H1 (cell line): ENCODE data around the gene GPSM1. TPM values are rescaled to one million over a fixed set of nuclear protein-coding genes. Genes with fewer than 3 reads are reported as not detected.

Source experiments
- CTCF ChIA-PET: fragments of 300-600 bp; sonication (Branson Sonifier 250); formaldehyde crosslinking; loops from one replicate; lab custom pipeline; 2021; ENCODE audit not compliant: partially characterized antibody; lab: Charles Lee
- POLR2A ChIA-PET: fragments of 300-600 bp; sonication (Branson Sonifier 250); formaldehyde crosslinking; loops from one replicate; lab custom pipeline; 2021; ENCODE audit warnings: inconsistent platforms; ENCODE audit not compliant: partially characterized antibody; lab: Charles Lee
- DNase-seq, 2 experiments: peaks; one replicate each; pipeline versions ENCODE4 v3.0.0 to v3.0.0-alpha.2; 2010 to 2022; ENCODE audit warnings: low spot score in 2 of 2, low read depth in 1 of 2, mixed read lengths in 1 of 2
- FAIRE-seq: peaks from 2 replicates; lab custom pipeline; 2011; peaks lifted over from hg19 to GRCh38; lab: Jason Lieb, UNC
- H2AFZ ChIP-seq: 2 replicates; pipeline ENCODE4 v1.8.1; 2012; ENCODE audit warnings: low read length, inconsistent platforms
- H2AK5ac ChIP-seq: 2 replicates; pipeline ENCODE4 v1.6.1; 2013; ENCODE audit warnings: low read depth, low read length
- H2BK120ac ChIP-seq: replicated peaks from 2 replicates; pipeline ENCODE3; 2013; ENCODE audit warnings: low read depth, low read length, inconsistent platforms
- H2BK12ac ChIP-seq: 2 replicates; pipeline ENCODE4 v1.6.1; 2013; ENCODE audit warnings: low read depth, low read length
- H2BK15ac ChIP-seq: 2 replicates; pipeline ENCODE4 v1.6.1; 2013; ENCODE audit warnings: low read length
- H2BK20ac ChIP-seq: 2 replicates; pipeline ENCODE4 v1.6.1; 2013; ENCODE audit warnings: low read length
- H2BK5ac ChIP-seq: 2 replicates; pipeline ENCODE4 v1.6.1; 2013; ENCODE audit warnings: low read depth, low read length
- H3K14ac ChIP-seq: 2 replicates; pipeline ENCODE4 v1.6.1; 2013; ENCODE audit warnings: inconsistent platforms; ENCODE audit not compliant: insufficient read length
- H3K18ac ChIP-seq: 2 replicates; pipeline ENCODE4 v1.6.1; 2013; ENCODE audit warnings: low read length; ENCODE audit errors: extremely low read depth
- H3K23ac ChIP-seq: 2 replicates; pipeline ENCODE4 v1.6.1; 2013; ENCODE audit warnings: inconsistent platforms; ENCODE audit not compliant: insufficient read length
- H3K23me2 ChIP-seq: 2 replicates; pipeline ENCODE4 v1.6.1; 2013; ENCODE audit warnings: low read depth, low read length
- H3K27ac ChIP-seq: 2 replicates; pipeline ENCODE4 v1.6.1; 2011; ENCODE audit warnings: low read depth, low read length, inconsistent platforms
- H3K27me3 ChIP-seq, 4 experiments: replicated peaks in 1 of 4; 1 replicate in 1 of 4; 2 replicates in 3 of 4; pipeline versions ENCODE4 v1.6.1 to v1.8.1; 2011 to 2013; ENCODE audit warnings: low read length in 3 of 4, mild to moderate bottlenecking in 3 of 4, inconsistent platforms in 2 of 4, mixed read lengths in 2 of 4, moderate library complexity in 1 of 4; ENCODE audit not compliant: control insufficient read depth in 3 of 4, insufficient read depth in 3 of 4; ENCODE audit errors: extremely low read depth in 1 of 4
- H3K36me3 ChIP-seq, 4 experiments: 2 replicates each; pipeline versions ENCODE4 v1.6.1 to v1.8.1; 2011 to 2013; ENCODE audit warnings: mild to moderate bottlenecking in 4 of 4, low read length in 3 of 4, moderate library complexity in 2 of 4, control low read depth in 1 of 4, inconsistent platforms in 1 of 4; ENCODE audit not compliant: insufficient read depth in 4 of 4, control insufficient read depth in 2 of 4
- H3K4ac ChIP-seq: replicated peaks from 2 replicates; pipeline ENCODE3; 2013; ENCODE audit warnings: low read length, low read depth, mixed read lengths, inconsistent platforms; ENCODE audit not compliant: insufficient read length
- H3K4me1 ChIP-seq, 4 experiments: replicated peaks in 1 of 4; 1 replicate in 1 of 4; 2 replicates in 3 of 4; pipeline versions ENCODE4 v1.6.1 to v1.8.1; 2011 to 2013; ENCODE audit warnings: low read length in 3 of 4, inconsistent platforms in 2 of 4, mixed read lengths in 1 of 4; ENCODE audit not compliant: insufficient read depth in 4 of 4, control insufficient read depth in 3 of 4
- H3K4me2 ChIP-seq, 2 experiments: 2 replicates each; pipeline versions ENCODE4 v1.6.1 to v1.8.1; 2011 to 2013; ENCODE audit warnings: low read depth in 2 of 2, low read length in 2 of 2, control low read depth in 1 of 2, inconsistent platforms in 1 of 2, mild to moderate bottlenecking in 1 of 2; ENCODE audit not compliant: insufficient read depth in 1 of 2
- H3K4me3 ChIP-seq, 4 experiments: fragments of 200-600, 300-600 bp in 1 of 4; sonication (generic), shearing (Covaris generic), sonication (Bioruptor Twin) in 1 of 4; 2 replicates each; pipeline versions ENCODE4 v1.5.1 to v1.8.1; 2011 to 2016; ENCODE audit warnings: low read length in 4 of 4, low read depth in 3 of 4, control low read depth in 2 of 4, inconsistent platforms in 2 of 4, mild to moderate bottlenecking in 2 of 4, mixed read lengths in 1 of 4, moderate library complexity in 1 of 4; ENCODE audit not compliant: insufficient read depth in 2 of 4; ENCODE audit errors: extremely low read depth in 1 of 4
- H3K56ac ChIP-seq: replicated peaks from 2 replicates; pipeline ENCODE3; 2013; ENCODE audit warnings: low read depth, mild to moderate bottlenecking, mixed read lengths, low read length, inconsistent platforms; ENCODE audit not compliant: insufficient read length
- H3K79me1 ChIP-seq: 2 replicates; pipeline ENCODE4 v1.6.1; 2013; ENCODE audit warnings: low read depth, low read length, control low read depth
- H3K79me2 ChIP-seq, 2 experiments: 2 replicates each; pipeline versions ENCODE4 v1.6.1 to v1.8.1; 2012 to 2013; ENCODE audit warnings: low read length in 2 of 2, mild to moderate bottlenecking in 2 of 2, inconsistent platforms in 1 of 2; ENCODE audit not compliant: insufficient read depth in 2 of 2, control insufficient read depth in 1 of 2
- H3K9ac ChIP-seq, 4 experiments: replicated peaks in 1 of 4; 1 replicate in 1 of 4; 2 replicates in 3 of 4; pipeline versions ENCODE4 v1.6.1 to v1.8.1; 2011 to 2013; ENCODE audit warnings: low read depth in 3 of 4, low read length in 3 of 4, control low read depth in 2 of 4, mild to moderate bottlenecking in 2 of 4, moderate library complexity in 2 of 4, inconsistent platforms in 1 of 4; ENCODE audit errors: extremely low read depth in 1 of 4
- H3K9me3 ChIP-seq, 2 experiments: 2 replicates each; pipeline versions ENCODE4 v1.6.1 to v1.8.1; 2012 to 2013; ENCODE audit warnings: mild to moderate bottlenecking in 2 of 2, moderate library complexity in 2 of 2, control low read depth in 1 of 2, inconsistent platforms in 1 of 2, low read depth in 1 of 2, low read length in 1 of 2, mixed read lengths in 1 of 2; ENCODE audit not compliant: insufficient read depth in 2 of 2
- H4K20me1 ChIP-seq, 2 experiments: replicated peaks in 1 of 2; 2 replicates each; pipeline versions ENCODE3 to v1.8.1; 2011 to 2013; ENCODE audit warnings: inconsistent platforms in 2 of 2, low read length in 2 of 2, mild to moderate bottlenecking in 1 of 2; ENCODE audit not compliant: insufficient read depth in 2 of 2, control insufficient read depth in 1 of 2
- H4K5ac ChIP-seq: 2 replicates; pipeline ENCODE4 v1.6.1; 2013; ENCODE audit warnings: low read length, low read depth, mixed read lengths, inconsistent platforms; ENCODE audit not compliant: insufficient read length
- H4K8ac ChIP-seq: 2 replicates; pipeline ENCODE4 v1.8.0; 2013; ENCODE audit warnings: mild to moderate bottlenecking, moderate library complexity, low read length, inconsistent platforms; ENCODE audit not compliant: insufficient read depth; ENCODE audit errors: extremely low read depth
- H4K91ac ChIP-seq: replicated peaks from 2 replicates; pipeline ENCODE3; 2013; ENCODE audit warnings: low read length, mixed read lengths, inconsistent platforms; ENCODE audit not compliant: insufficient read length
- BCL11A ChIP-seq, 2 experiments: IDR thresholded peaks; one replicate each; pipeline ENCODE4 v1.6.1; 2011; ENCODE audit warnings: low read depth in 2 of 2, low read length in 2 of 2, mild to moderate bottlenecking in 2 of 2
- CBX5 ChIP-seq: fragments of 300-800, 300-1000 bp; sonication (generic); IDR thresholded peaks from 2 replicates; pipeline ENCODE4 v1.7.1; 2016; ENCODE audit warnings: antibody characterized with exemption, low read length, low read depth
- CEBPB ChIP-seq: IDR thresholded peaks from 2 replicates; pipeline ENCODE4 v1.6.1; 2012; ENCODE audit warnings: low read depth, low read length
- CHD2 ChIP-seq: IDR thresholded peaks from 2 replicates; pipeline ENCODE4 v1.6.1; 2012; ENCODE audit warnings: low read length, improper control_type of control experiment
- CREB1 ChIP-seq: IDR thresholded peaks from 2 replicates; pipeline ENCODE4 v1.6.1; 2012; ENCODE audit warnings: inconsistent platforms
- E2F6 ChIP-seq: IDR thresholded peaks from 2 replicates; pipeline ENCODE4 v1.6.1; 2012; ENCODE audit warnings: inconsistent platforms
- GABPA ChIP-seq: IDR thresholded peaks from 2 replicates; pipeline ENCODE4 v1.6.1; 2011; ENCODE audit warnings: mild to moderate bottlenecking, low read length, moderate library complexity, borderline replicate concordance; ENCODE audit not compliant: insufficient read depth
- MAX ChIP-seq: IDR thresholded peaks from 2 replicates; pipeline ENCODE4 v1.6.1; 2012; ENCODE audit warnings: inconsistent platforms
- NANOG ChIP-seq: IDR thresholded peaks from 2 replicates; pipeline ENCODE4 v1.6.1; 2011; ENCODE audit warnings: low read length, low read depth, mild to moderate bottlenecking, inconsistent platforms; ENCODE audit not compliant: insufficient read depth, poor library complexity, severe bottlenecking
- NRF1 ChIP-seq: IDR thresholded peaks from 2 replicates; pipeline ENCODE4 v1.6.1; 2011; ENCODE audit warnings: mild to moderate bottlenecking, low read depth, low read length, improper control_type of control experiment
- RBBP5 ChIP-seq: IDR thresholded peaks from 2 replicates; pipeline ENCODE4 v1.7.1; 2012; ENCODE audit warnings: low read depth, mild to moderate bottlenecking, inconsistent platforms, low read length, moderate library complexity, borderline replicate concordance
- RXRA ChIP-seq: IDR thresholded peaks from 2 replicates; pipeline ENCODE4 v1.6.1; 2011; ENCODE audit warnings: low read depth, mild to moderate bottlenecking, low read length, moderate library complexity; ENCODE audit not compliant: insufficient read depth
- SAP30 ChIP-seq: fragments of 300-600 bp; sonication (generic); IDR thresholded peaks from 2 replicates; pipeline ENCODE4 v1.7.1; 2012; ENCODE audit warnings: low read length, moderate library complexity, mild to moderate bottlenecking, inconsistent platforms; ENCODE audit not compliant: insufficient read depth, insufficient replicate concordance
- WGBS, 2 experiments: shearing (Covaris generic) in 1 of 2; methylation state at CpG; one replicate each; pipeline versions ENCODE4 v1.1.6 to v1.1.7; 2013 to 2015; ENCODE audit warnings: low lambda C conversion rate in 2 of 2, mixed read lengths in 2 of 2, inconsistent platforms in 1 of 2, low coverage in 1 of 2, missing lambda C conversion rate in 1 of 2; ENCODE audit not compliant: insufficient replicate concordance in 2 of 2, insufficient coverage in 1 of 2, insufficient read length in 1 of 2; ENCODE audit errors: extremely low coverage in 1 of 2, missing lambda C conversion rate in 1 of 2; 5-methylcytosine and 5-hydroxymethylcytosine counted together
- polyA plus RNA-seq, 7 experiments: library from polyadenylated mRNA; depleted of rRNA in 3 of 7; stranded (reverse) in 5 of 7; unstranded in 2 of 7; fragments of >200 nt in 5 of 7; fragments of 200-250 nt in 2 of 7; gene quantifications; 1 replicate in 5 of 7; 2 replicates in 1 of 7; 4 replicates in 1 of 7; pipeline versions ENCODE4 v1.2.1 to v1.2.3, GENCODE V29; 2011 to 2013; ENCODE audit warnings: missing spikeins in 2 of 7, mixed read lengths in 2 of 7
- total RNA-seq: library from RNA; stranded (reverse); fragmentation: NEBNext Ultra II Directional; extraction: Animal tissue kit (Norgen Biotek cat#: 25700); gene quantifications from 2 replicates; pipeline ENCODE4 v1.2.1, GENCODE V29; 2021

Gene GPSM1
- total and polyA plus RNA-seq, 2 of the 8 experiments (the other 6 are each of a cell fraction or from before 2014, with no cell fraction given), result 12.8 to 18.0 TPM

GRCh38 chr9:136312009-136312375 lies 15.3 kb upstream of the GPSM1 start:
- H4K8ac ChIP-seq, result no peak overlapping the region
- 0 out of 7 replicates have a peak, but pooled peaks cover 0 to 3% (median 0%) of the 10 kb centered on the region in 4 experiments for H3K4me1 ChIP-seq
- no peak overlapping the region for H4K91ac ChIP-seq
- H3K79me1 ChIP-seq, result no peaks in the 10 kb centered on the region; the same call in 1 of the 2 replicates
- no peak for FAIRE-seq
- no peaks in the 10 kb centered on the region; a peak in 1 of 7 replicates for H3K27me3 ChIP-seq
- H3K36me3 ChIP-seq, result no peaks in the 10 kb centered on the region; a peak in 1 of 8 replicates
- H3K18ac ChIP-seq, result no peak overlapping the region
- no peak overlapping the region for H2BK120ac ChIP-seq
- H3K4me2 ChIP-seq, result no peak overlapping the region
- WGBS, 2 experiments, result 90% methylated on average over 10 of the region's 10 CpGs; no CpG with 5 or more reads in 1 of the 2 experiments
- peaks cover 13 to 19% of the 10 kb centered on the region in 2 experiments for H3K9me3 ChIP-seq
- H3K23me2 ChIP-seq, result peaks cover 27% of the 10 kb centered on the region
- no peak overlapping the region for H2AFZ ChIP-seq
- peak overlapping the region; percentile 59 for H3K56ac ChIP-seq
- no peak overlapping the region for H3K9ac ChIP-seq
- H2BK5ac ChIP-seq, result no peak overlapping the region
- H4K20me1 ChIP-seq, result peaks cover 0 to 20% of the 10 kb centered on the region in 2 experiments
- no peaks in the 10 kb centered on the region for H3K79me2 ChIP-seq
- H2BK12ac ChIP-seq, result no peak overlapping the region
- no peak for DNase-seq
- H3K14ac ChIP-seq, result no peak overlapping the region
- H2AK5ac ChIP-seq, result no peak overlapping the region
- no peak overlapping the region for H3K23ac ChIP-seq
- H2BK15ac ChIP-seq, result no peak overlapping the region
- no peak overlapping the region for H2BK20ac ChIP-seq
- ChIA-PET CTCF (interaction anchor here (0.8 to 4.9 kb wide), 11 partner anchors 11 to 406 kb away, joined by 3 to 46 read pairs (median 7); no protein-coding TSS in a partner anchor), POLR2A (interaction anchor here (1.0 to 1.5 kb wide), 3 partner anchors 11 to 14 kb away, joined by 3 to 4 read pairs (median 3); no protein-coding TSS in a partner anchor)
- H3K27ac ChIP-seq, result no peak overlapping the region
- no peak overlapping the region for H4K5ac ChIP-seq
- no peak overlapping the region for H3K4ac ChIP-seq
- no peak overlapping the region for H3K4me3 ChIP-seq
- TF ChIP-seq CBX5, result no peak
- no peak for TF ChIP-seq E2F6
- no peak for TF ChIP-seq RXRA
- TF ChIP-seq CREB1, result no peak
- TF ChIP-seq MAX, result no peak
- TF ChIP-seq BCL11A (IDR thresholded peaks at IDR 0.05; ENCODE audit: low read depth in 2 of 2, low read length in 2 of 2), result no peak
- TF ChIP-seq NANOG, result no peak
- TF ChIP-seq CEBPB, result no peak
- no peak for TF ChIP-seq GABPA
- TF ChIP-seq CHD2, result no peak
- no peak for TF ChIP-seq RBBP5
- TF ChIP-seq NRF1, result no peak
- TF ChIP-seq SAP30, result no peak
